ENCODE measurements around the gene PAX6. TPM values are rescaled to one million over a fixed set of nuclear protein-coding genes. Genes with fewer than 3 reads are reported as not detected.

PAX6 gene
- total and polyA plus RNA-seq, 2 of the 13 experiments (the other 11 are each of a cell fraction or from before 2014, with no cell fraction given) = 0.15 to 1.1 TPM

- Histone ChIP-seq H3K27me3 (ENCODE audit: control insufficient read depth in 1 of 2, insufficient read depth in 2 of 2, low read length in 2 of 2) (no peaks in the 10 kb centered on the region; a peak in 1 of 5 replicates), H3K36me3 (replicated peaks in 1 of 2; ENCODE audit: control insufficient read depth in 1 of 2, insufficient read depth in 2 of 2, low read length in 2 of 2) (no peaks in the 10 kb centered on the region), H3K79me2 (ENCODE audit: insufficient read depth, low read length) (no peaks in the 10 kb centered on the region), H2AFZ (ENCODE audit: low read length) (no peak overlapping the region), H3K4me1 (ENCODE audit: insufficient read depth, low read length) (no peaks in the 10 kb centered on the region), H4K20me1 (ENCODE audit: insufficient read depth, low read length) (no peaks in the 10 kb centered on the region), H3K9ac (ENCODE audit: insufficient read depth, low read depth, low read length) (no peak overlapping the region), H3K4me3 (replicated peaks in 1 of 3; ENCODE audit: insufficient read depth in 1 of 3, low read depth in 2 of 3, low read length in 3 of 3) (no peak overlapping the region), H3K27ac (ENCODE audit: extremely low read length, insufficient read depth, low read length) (no peak overlapping the region), H3K4me2 (ENCODE audit: low read depth, low read length) (no peak overlapping the region), H3K9me3 (ENCODE audit: low read length) (no peaks in the 10 kb centered on the region)
- FAIRE-seq = no peak
- no TSS peak for BruUV-seq (replicated peaks)
- intact Hi-C loops (cut with micrococcal nuclease; ENCODE audit: unreplicated experiment) = no loop called here
- in situ Hi-C loops (cut with HindIII; ENCODE audit: extremely low pct_ligation_motif_present, low pct_unique_long_range_greater_than_20kb) = no loop called here
- ChIA-PET POLR2A (no interaction called here), CTCF (ENCODE audit: low intra/inter-chr PET ratio, low total read pairs) (no interaction called here)
- WGBS (ENCODE audit: low lambda C conversion rate) = 89% methylated on average over 20 of the region's 22 CpGs
- ATAC-seq = no peak
- TF ChIP-seq ZNF619 (CRISPR knock-in tag; IDR thresholded peaks at IDR 0.05) = no peak
- TF ChIP-seq ZFP36L2 (CRISPR knock-in tag; IDR thresholded peaks at IDR 0.05) = no peak
- no peak for DNase-seq (ENCODE audit: low spot score)
Measured at GRCh38 chr11:31795706-31796498, 15.2 kb downstream of the PAX6 start.

DNA sequence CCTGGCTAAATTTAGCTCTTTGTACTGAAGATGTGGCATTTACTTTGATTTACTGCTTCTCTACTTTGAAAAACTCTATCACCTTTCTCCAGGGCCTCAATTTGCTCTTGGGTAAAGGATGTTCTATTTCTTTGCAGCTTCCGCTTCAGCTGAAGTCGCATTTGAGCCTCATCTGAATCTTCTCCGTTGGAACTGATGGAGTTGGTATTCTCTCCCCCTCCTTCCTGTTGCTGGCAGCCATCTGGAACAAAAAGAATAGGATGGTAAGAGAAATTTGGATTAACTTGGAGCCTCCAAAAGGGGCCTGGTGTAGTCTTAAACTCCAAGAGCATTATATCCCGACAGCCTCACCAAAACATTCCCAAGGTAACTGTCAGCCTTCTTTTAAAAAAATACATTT is 16.6 kb downstream of the PAX6 start:
- BruUV-seq (replicated peaks) = no TSS peak
- ChIA-PET CTCF (ENCODE audit: low intra/inter-chr PET ratio, low total read pairs) (no interaction called here), POLR2A (no interaction called here)
- no peaks in the 10 kb centered on the region; a peak in 1 of 5 replicates for H3K27me3 ChIP-seq (ENCODE audit: control insufficient read depth in 1 of 2, insufficient read depth in 2 of 2, low read length in 2 of 2)
- H3K27ac ChIP-seq (ENCODE audit: extremely low read length, insufficient read depth, low read length) = no peak overlapping the region
- no peak overlapping the region for H3K9ac ChIP-seq (ENCODE audit: insufficient read depth, low read depth, low read length)
- in situ Hi-C loops (cut with HindIII; ENCODE audit: extremely low pct_ligation_motif_present, low pct_unique_long_range_greater_than_20kb) = no loop called here
- no peaks in the 10 kb centered on the region for H3K4me1 ChIP-seq (ENCODE audit: insufficient read depth, low read length)
- DNase-seq (ENCODE audit: low spot score) (no peak), FAIRE-seq (no peak), ATAC-seq (no peak)
- no peak overlapping the region for H3K4me2 ChIP-seq (ENCODE audit: low read depth, low read length)
- no peaks in the 10 kb centered on the region for H4K20me1 ChIP-seq (ENCODE audit: insufficient read depth, low read length)
- no peaks in the 10 kb centered on the region for H3K9me3 ChIP-seq (ENCODE audit: low read length)
- no peaks in the 10 kb centered on the region for H3K79me2 ChIP-seq (ENCODE audit: insufficient read depth, low read length)
- 70% methylated on average over 4 of the region's 4 CpGs for WGBS (ENCODE audit: low lambda C conversion rate)
- no peaks in the 10 kb centered on the region for H3K36me3 ChIP-seq (replicated peaks in 1 of 2; ENCODE audit: control insufficient read depth in 1 of 2, insufficient read depth in 2 of 2, low read length in 2 of 2)
- no peak overlapping the region for H2AFZ ChIP-seq (ENCODE audit: low read length)
- H3K4me3 ChIP-seq (replicated peaks in 1 of 3; ENCODE audit: insufficient read depth in 1 of 3, low read depth in 2 of 3, low read length in 3 of 3) = no peak overlapping the region
- intact Hi-C loops (cut with micrococcal nuclease; ENCODE audit: unreplicated experiment) = no loop called here
- no peak for TF ChIP-seq SKIL (CRISPR knock-in tag; IDR thresholded peaks at IDR 0.05; ENCODE audit: borderline replicate concordance)
- no peak for TF ChIP-seq CERS6 (CRISPR knock-in tag; IDR thresholded peaks at IDR 0.05)
- TF ChIP-seq ZFP90 (CRISPR knock-in tag; IDR thresholded peaks at IDR 0.05; ENCODE audit: borderline replicate concordance) = no peak
- TF ChIP-seq ZNF746 (CRISPR knock-in tag; IDR thresholded peaks at IDR 0.05) = no peak
- TF ChIP-seq ZNF205 (CRISPR knock-in tag; IDR thresholded peaks at IDR 0.05) = no peak
- no peak for TF ChIP-seq MBD4 (IDR thresholded peaks at IDR 0.05; ENCODE audit: borderline replicate concordance, low read length)
- TF ChIP-seq MEIS2 (CRISPR knock-in tag; IDR thresholded peaks at IDR 0.05) = no peak
- no peak for TF ChIP-seq ZNF138 (CRISPR knock-in tag; IDR thresholded peaks at IDR 0.05; ENCODE audit: low read depth)
- TF ChIP-seq BCL3 (CRISPR knock-in tag; IDR thresholded peaks at IDR 0.05) = no peak
- TF ChIP-seq ELK4 (CRISPR knock-in tag; IDR thresholded peaks at IDR 0.05; ENCODE audit: borderline replicate concordance) = no peak
